AML-193 (cell line): Measurements from ENCODE around the gene XIRP1.
"Not testable (repeated sequence)": the region's sequence is repeated elsewhere in the genome, so short reads cannot be mapped to it uniquely, and the experiment has no call there.

ENCODE experiments used
- DNase-seq, 2 experiments: peaks; one replicate each; lab custom pipeline; 2025; lab: John Stamatoyannopoulos, UW

Gene XIRP1, protein sequence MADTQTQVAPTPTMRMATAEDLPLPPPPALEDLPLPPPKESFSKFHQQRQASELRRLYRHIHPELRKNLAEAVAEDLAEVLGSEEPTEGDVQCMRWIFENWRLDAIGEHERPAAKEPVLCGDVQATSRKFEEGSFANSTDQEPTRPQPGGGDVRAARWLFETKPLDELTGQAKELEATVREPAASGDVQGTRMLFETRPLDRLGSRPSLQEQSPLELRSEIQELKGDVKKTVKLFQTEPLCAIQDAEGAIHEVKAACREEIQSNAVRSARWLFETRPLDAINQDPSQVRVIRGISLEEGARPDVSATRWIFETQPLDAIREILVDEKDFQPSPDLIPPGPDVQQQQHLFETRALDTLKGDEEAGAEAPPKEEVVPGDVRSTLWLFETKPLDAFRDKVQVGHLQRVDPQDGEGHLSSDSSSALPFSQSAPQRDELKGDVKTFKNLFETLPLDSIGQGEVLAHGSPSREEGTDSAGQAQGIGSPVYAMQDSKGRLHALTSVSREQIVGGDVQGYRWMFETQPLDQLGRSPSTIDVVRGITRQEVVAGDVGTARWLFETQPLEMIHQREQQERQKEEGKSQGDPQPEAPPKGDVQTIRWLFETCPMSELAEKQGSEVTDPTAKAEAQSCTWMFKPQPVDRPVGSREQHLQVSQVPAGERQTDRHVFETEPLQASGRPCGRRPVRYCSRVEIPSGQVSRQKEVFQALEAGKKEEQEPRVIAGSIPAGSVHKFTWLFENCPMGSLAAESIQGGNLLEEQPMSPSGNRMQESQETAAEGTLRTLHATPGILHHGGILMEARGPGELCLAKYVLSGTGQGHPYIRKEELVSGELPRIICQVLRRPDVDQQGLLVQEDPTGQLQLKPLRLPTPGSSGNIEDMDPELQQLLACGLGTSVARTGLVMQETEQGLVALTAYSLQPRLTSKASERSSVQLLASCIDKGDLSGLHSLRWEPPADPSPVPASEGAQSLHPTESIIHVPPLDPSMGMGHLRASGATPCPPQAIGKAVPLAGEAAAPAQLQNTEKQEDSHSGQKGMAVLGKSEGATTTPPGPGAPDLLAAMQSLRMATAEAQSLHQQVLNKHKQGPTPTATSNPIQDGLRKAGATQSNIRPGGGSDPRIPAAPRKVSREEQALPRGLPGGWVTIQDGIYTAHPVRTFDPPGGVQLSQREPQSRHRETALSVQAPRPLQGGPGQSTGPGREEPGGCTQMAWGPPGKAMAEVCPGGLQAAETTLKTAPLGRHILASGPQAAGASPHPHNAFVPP (N-terminal part only)

DNA sequence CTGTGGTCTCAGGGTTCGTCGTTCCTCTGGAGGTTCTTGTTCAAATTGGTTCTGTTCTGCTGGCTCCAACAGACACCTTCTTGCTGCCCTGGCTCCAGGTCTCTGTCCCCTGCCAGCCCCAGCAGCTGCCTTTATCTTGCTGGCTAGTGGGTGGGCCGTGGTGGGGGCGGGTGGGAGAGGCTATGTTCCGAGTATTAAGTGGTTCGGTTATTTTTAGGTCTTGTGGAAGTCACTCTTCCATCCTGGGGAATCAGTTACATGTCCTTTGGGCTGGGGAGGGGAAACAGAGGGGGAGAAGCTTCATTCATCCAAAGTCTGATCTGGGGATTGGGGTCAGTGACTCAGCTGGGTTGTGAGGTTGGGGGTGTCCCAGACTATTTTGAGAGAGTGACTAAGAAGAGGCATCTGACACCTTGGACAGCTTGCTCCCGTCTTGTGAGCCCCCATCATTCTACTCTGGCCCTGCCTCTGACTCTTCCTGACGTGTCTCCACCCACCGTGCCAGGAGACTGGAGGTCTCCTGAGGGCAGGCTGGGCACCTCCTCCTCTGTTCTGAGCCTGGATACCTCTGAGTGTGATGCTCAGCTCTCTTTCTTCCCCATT, at the start of gene XIRP1:
Gene XIRP1, minus strand, starts transcription at position 106 of the 603 bp plus-strand sequence. CDS start 3,150 bp downstream, outside the sequence.
- no peak for DNase-seq

DNA sequence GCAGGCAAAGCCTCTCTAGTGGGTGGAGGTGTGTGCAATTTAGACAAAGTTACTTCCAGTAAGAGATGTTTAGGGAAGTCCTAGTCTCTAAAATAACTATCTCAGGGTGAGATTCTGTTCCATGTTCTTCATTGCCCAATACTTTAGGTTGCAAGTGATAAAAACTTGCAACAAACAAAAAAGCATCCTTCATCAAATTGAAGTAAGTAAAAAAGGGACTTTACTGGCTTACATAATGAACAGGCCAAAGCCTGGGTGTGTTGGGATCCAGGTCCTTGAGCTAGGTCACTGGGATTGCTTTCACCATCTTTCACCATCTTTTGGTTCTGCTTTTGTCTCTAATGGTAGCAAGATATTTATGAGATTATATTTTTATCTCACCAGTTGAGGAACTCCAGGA, 49.2 kb upstream of the XIRP1 start:
- DNase-seq: peak in 1 of 2 experiments; percentile 29

DNA sequence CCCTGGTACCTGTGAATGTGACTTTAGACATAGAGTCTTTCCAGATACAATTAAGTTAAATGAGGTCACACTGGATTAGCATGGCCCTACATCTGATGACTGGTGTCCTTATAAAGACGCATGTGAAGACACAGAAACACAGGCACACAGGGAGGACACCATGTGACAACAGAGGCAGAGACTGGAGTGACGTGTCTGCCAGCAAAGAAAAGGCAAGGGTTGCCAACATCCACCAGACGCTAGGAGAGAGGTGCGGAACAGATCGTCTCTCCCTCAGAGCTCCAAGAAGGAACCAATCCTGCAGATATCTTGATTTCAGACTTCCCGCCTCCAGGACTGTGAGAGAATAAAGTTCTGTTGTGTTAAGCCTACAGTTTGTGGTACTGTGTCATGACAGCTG, 44.6 kb upstream of the XIRP1 start:
- DNase-seq: no peak

DNA sequence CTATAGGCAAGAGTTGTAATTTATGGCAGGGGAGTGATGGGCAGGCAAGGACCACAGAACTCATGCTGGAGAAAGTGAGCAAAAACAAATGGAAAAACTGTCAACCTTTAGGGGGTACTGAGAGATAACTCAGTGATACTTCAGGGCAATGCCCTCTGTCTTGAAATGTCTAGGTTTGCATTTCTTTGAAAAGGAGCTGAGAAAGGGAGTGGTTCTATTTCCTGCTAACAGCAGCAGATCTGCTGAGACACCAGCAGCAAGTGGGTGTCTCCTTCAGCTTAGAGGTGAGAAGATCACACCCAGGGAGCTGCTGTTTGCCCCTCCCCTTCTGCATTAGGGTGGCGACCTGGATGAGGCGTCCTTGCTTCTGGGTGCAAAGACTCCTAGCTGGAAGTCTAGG, 42.3 kb upstream of the XIRP1 start:
- no peak for DNase-seq

DNA sequence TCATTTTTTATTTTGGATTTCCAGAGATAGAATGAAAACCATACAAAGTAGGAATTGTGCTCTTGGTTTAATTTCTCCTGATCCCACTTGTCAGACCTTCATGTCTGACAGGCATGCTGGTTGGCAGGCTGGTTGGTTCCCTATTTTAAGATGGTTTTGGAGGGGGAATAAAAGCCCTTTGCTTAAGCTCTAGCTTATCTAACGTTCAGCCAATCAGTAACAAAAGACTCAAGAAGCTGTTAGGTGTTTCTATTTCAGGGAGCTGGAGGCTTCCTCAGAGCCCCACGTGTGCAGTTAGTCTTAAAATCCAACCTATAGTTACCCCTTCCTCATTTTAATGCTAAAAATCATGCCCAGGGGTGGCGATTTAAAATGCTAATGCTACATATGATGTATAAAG, 40.5 kb upstream of the XIRP1 start:
- no peak for DNase-seq

DNA sequence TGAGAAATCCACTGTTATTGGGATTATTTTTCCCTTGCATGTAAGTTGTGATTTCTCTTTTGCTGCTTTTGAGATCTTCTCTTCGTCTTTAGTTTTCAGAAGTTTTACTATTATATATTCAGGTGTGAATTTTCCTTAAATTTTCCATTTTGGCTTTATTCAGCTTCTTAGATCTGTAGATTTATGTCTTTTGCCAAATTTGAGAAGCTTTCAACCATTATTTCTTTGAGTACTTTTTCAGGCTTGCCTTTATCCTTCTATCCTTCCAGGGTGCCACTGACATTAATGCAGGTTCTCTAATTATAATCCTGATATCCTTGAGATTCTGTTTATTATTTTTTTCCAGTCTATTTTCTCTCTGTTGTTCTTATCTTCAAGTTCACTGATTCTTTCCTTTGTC, 38.1 kb upstream of the XIRP1 start:
- no peak for DNase-seq

DNA sequence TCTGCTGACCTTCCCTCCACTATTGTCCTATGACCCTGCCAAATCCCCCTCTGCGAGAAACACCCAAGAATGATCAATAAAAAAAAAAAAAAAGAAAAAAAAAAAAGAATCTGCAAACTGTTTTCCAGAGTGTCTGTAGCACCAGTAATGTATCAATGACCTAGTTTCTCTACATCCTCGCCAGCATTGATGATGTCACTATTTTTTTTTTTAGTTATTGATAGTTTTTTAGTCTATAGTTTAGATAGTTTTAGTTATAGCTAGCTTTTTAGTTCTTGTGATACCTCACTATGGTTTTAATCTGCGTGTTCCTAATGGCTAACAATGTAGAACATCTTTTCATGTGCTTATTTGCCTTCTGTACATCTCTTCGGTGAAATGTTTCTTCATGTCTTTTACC, 36.1 kb upstream of the XIRP1 start:
- DNase-seq: no peak

DNA sequence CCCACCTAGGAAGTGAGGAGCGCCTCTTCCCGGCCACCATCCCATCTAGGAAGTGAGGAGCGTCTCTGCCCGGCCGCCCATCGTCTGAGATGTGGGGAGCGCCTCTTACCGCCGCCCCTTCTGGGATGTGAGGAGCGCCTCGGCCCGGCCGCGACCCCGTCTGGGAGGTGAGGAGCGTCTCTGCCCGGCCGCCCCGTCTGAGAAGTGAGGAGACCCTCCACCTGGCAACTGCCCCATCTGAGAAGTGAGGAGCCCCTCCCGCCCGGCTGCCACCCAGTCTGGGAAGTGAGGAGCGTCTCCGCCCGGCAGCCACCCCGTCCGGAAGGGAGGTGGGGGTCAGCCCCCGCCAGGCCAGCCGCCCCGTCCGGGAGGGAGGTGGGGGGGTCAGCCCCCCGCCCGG, 35.2 kb upstream of the XIRP1 start:
- not testable (repeated sequence) for DNase-seq

DNA sequence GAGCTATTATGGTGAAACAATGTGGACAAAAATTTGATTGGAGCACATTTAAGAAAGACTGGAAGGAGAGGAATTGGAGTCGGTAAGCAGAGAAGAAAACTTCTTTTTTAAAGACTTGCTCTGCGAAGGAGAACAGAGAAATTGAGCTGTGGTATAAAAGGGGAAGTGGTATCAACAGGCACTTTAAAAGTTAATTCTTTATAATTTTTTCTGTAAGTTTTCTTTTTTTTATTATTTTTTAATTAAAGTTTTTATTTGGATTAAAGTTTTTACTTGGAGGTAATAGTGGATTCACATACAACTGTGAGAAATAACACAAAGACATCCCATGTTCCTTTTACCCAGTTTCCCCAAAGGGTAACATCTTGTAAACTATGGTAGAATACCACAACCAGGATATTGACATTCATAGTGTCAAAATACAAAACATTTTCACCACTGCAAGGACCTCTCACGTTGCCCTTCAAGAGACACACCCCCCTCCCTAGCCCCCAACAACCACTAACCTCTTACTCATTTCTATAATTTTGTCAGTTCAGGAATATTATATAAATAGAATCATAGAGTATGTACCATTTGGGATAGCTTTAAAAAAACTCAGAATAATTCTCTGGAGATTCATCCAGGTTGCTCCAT, 33.8 kb upstream of the XIRP1 start:
- peak; percentile 64 to 74 for DNase-seq

DNA sequence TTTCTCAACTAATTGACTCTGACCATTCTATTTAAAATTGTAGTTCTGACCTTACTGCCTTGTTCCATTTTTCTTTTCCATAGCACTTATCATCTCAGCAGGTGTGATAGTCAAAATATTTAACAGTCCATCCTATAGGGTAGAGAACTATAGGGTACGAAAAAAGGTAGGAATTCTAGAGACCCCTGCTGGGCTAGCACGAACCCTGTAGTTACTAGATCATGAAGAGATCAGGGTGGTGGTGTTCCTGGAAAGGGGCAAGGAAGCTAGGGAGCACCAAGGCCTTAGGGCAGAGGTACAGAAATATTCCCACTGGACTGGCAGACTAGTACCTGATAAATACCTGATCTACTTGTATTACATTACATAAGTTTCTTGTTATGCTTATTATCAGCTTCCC, 31.9 kb upstream of the XIRP1 start:
- DNase-seq: no peak

DNA sequence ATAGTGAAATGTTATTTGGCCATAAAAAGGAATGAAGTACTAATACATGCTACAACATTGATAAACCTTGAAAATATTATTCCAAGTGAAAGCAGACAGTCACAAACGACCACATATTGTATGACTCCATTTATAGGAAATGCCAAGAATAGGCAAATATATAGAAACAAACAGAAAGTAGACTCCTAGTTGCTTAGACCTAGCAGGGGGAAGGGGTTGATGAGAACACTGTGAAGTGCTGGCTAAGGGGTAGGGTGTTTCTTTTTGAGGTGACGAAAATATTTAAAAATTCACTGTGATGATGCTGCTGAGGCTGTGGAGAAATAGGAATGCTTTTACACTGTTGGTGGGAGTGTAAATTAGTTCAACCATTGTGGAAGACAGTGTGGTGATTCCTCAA, 30.5 kb upstream of the XIRP1 start:
- DNase-seq: no peak

DNA sequence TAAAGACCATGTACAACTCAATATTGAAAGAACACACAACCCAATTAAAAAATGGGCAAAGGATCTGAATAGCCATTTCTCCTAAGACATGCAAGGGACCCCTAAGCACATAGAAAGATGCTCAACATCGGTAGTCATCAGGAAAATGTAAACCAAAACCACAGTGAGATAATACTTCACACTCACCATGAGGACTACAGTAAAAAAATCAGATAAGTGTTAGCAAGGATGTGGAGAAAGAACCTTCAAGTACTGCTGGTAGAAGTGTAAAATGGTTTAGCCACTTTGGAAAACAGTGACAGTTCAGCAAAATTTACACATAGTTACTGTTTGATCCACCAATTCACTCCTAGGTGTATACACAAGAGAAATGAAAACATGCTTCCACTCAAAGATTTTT, 30.1 kb upstream of the XIRP1 start:
- no peak for DNase-seq

DNA sequence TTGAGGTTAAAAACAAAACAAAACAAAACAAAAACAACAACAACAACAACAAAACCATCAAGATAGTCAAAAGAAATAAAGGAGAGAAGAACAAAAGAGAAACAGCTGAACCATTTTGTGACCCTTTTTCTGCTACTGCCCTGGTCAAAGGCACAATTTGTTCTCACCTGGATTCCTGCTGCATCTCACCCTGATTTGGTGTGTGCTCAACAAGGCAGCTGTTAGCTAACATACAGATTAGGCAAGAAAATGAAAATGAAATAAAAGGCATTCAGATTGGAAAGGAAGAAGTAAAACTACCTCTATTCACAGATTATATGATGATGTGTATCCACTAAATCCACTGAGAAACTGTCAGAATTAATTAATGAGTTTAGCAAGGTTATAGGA, 28.7 kb upstream of the XIRP1 start:
- DNase-seq: no peak

DNA sequence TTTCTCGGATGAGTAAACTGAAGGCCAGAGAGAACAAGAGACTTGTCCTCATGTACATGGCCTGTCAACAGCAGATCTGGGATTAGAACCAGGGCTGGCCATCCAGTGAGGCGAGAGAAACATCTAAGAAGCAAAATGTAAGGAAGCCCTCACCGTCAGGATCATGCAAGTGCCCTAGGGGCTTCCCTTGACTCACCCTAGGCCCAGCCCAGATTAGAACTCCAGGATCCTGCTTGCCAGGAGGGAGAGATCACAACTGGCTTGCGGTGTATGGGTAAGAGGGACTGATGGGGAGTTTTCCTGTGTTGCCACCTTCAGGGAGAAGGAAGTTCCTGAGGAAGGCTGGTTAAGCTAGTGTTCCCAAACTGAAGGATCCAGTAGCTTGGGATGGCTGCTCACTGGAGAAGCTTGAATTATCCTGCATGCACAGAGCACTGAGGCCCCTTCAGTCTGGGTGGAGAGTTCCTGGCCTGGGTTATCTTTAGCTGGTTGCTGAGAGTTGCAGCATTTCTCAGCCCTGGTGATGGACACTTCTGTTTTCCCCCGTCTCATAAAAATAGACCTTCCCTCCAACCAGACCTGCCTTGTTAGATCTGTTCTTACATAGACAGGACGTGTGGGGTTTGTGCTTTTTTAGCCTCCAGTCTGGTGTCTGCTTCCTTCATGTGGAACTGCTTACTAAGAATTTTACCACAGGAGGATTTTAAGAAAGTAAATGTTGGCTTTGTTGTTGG, 28.2 kb upstream of the XIRP1 start:
- no peak for DNase-seq

DNA sequence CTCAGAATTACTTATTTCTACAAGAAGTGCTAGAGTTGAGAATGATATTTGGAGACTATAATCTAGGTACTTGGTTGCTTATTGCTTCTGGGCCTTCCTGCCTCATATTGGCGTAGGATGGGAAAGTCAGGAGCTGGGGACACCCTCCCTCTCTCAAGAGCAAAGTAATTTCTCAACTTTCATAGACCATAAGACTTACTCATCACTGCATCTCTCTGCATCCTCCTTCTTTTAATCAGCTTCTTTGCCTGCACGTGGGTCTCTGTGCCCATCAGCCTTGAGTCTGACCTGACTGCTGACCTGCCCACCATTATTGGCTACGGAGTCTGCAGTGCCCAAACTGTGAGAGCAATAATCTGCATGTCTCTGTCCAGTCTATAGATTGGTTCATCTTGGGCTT, 27.3 kb upstream of the XIRP1 start:
- DNase-seq: no peak

DNA sequence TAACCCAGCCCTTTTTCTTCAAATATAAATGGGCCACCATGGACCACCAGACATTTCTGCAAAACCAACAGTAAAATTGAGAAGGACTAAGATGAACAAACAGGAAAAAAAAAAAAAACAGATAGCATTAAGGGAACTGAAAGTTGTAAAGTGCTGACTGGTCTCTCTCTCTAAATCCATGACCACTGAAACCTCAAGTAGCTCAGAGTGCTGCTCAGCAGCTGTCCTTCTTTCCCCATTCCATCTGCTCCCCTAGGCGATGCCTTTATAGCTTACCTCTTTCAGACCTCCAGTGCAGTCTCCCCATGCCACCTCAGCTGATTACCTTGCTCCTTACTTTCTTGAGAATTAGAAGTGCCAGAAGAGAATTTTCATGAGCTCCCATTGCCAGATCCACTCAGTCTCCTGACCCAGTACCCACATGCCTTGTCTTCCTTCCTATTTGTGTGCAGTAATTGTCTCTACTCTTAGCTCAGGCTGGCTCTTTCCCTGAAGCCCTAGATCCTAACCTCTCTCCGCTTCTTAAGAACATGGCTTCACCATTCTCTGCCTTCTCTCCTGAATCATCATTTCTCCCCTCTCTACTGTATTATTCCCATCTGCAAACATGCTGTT, 23.9 kb upstream of the XIRP1 start:
- DNase-seq: peak; percentile 85

DNA sequence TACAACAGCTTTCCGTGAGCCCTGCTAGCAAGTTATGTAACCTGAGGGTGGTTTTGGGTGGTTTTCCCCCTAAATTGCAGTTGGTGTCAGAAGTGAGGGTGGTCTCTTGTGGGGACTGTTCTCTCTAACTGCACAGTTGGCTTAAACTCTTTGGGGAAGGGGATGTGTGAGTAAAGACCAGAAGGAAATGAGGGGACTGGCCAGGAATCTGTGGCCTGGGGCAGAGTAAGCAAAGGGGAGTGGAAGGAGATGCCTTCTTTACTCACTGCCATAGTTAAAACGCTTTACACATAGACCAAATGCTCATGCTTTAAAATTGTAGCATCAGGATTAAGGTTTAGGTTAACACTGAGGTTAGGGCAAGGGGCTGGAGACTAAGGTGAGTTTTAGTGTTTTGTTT, 21.2 kb upstream of the XIRP1 start:
- DNase-seq: no peak

DNA sequence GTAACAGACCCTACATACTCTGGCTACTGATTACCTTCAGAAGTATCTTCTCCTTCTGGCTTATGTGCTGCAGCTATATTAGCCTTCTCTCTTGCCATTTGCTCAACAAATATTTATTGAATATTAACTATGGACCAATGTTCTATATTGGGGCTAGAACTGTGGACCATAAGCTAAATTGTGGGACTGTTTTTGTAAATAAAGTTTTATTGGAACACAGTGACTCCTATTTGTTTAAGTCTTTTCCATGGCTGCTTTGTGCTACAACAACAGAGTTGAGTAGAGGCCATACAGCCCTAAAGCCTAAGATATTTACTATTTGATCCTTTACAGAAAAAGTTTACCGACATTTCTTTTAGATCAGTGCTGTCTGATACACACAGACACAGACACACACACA, 20.3 kb upstream of the XIRP1 start:
- DNase-seq: no peak

DNA sequence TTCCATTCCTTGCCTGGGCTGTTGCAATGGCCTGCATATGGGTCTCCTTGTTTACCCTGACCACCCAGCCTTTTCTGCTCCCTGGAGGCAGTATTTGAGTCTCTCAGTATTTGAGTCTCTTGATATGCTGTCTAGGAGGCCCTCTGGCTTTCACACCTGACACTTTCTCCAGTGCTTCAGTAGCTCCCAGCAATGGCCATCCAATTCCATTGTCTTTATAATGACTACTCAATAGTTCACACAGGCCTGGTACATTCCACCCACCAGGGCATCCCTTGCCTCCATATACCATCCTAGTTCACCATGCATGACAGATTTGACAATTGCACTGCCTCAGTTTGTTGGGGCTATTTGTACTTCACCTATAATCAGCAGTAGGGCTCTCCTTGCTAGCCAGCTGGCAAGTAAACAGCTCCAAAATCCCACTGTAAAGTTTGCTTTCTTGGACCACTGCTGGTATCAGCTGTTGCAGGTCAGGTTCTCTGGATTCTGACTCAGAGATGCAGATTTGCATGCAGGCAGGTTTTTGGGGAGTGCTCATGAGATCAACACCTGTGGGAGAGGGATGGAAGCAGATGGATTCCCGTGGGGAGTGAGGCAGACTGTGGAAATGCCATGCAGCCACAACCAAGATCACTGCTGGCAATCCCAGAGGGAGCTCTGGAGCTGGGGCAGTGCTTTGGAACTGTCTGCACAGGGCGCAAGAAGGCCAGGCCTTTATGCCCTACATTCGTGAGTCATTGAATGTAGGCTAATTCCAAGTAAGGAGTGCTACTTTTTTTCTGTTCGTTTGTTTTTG, 19.1 kb upstream of the XIRP1 start:
- no peak for DNase-seq

DNA sequence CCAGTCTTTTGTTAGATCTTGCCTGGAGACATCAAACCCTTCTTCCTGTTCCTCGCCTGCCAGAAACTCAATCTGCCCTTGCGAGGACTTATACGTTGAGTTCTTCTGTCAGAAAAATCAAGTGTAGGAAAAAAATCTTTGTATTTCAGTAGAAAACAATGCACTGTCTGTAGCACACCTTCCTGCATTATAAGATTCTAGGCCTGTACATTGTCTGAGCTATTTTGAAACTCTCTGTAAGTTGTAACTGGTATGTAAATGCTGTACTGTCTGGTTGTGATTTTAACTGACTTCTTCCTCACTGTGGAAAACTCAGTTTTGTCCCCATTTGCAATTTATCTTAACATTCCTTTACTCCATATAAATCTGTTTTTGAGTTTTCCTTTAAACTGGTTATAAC, 17.7 kb upstream of the XIRP1 start:
- DNase-seq: no peak
